Measurements from ENCODE around the gene PI3. TPM values are rescaled to one million over a fixed set of nuclear protein-coding genes. Genes with fewer than 3 reads are reported as not detected.

The PI3 gene
- total RNA-seq, 5 donors from 2014 or later (not counting 1 experiment from before 2014, with no cell fraction given) = 0.51 TPM; not detected in 4

DNA sequence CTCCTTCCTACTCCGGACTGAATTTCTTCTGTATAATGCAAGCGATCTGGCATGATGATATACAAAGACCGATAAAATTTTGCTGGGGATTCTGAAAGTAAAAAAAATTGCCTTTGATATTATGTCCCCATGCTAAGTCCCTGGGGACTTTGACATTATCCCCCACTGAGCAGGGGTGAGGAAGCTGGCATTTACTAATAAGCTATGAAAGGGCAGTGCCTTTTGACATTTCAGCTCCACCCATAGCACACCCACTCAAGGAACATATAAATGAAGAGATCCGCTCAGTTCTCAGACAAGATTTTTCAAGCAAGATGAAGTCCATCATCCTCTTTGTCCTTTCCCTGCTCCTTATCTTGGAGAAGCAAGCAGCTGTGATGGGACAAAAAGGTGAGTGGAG, 46.4 kb downstream of the PI3 start, which contains the start of gene SEMG2:
Gene SEMG2, plus strand, starts transcription at position 298 of the 400 bp plus-strand sequence. Its CDS starts 17 bp downstream, at position 315.
- ChIA-PET POLR2A (no interaction called here), CTCF (no interaction called here)
- no peaks in the 10 kb centered on the region for H3K4me1 Mint-ChIP-seq
- Histone ChIP-seq H3K9me3 (no peaks in the 10 kb centered on the region), H3K36me3 (ENCODE audit: control insufficient read depth in 2 of 2, extremely low read depth in 1 of 2, insufficient read depth in 1 of 2, low read length in 1 of 2) (no peaks in the 10 kb centered on the region), H3K4me3 (ENCODE audit: control insufficient read depth in 1 of 2, extremely low read depth in 1 of 2, low read length in 1 of 2) (no peak within 1 kb of the TSS), H3K27ac (ENCODE audit: low read length) (no peak within 1 kb of the TSS), H3K27me3 (replicated peaks in 1 of 2; ENCODE audit: control insufficient read depth in 2 of 2, extremely low read depth in 1 of 2, insufficient read depth in 2 of 2, low read length in 1 of 2) (peaks cover 3 to 8% of the 10 kb centered on the region in 2 experiments), H3K4me1 (ENCODE audit: control insufficient read depth in 1 of 2, extremely low read depth in 1 of 2, insufficient read depth in 2 of 2, low read length in 2 of 2) (no peaks in the 10 kb centered on the region)
- no peak for DNase-seq
- H3K36me3 Mint-ChIP-seq = no peaks in the 10 kb centered on the region
- ATAC-seq (replicated peaks in 1 of 4) = no peak
- no peak within 1 kb of the TSS for H3K27ac Mint-ChIP-seq
- peaks cover 39 to 41% of the 10 kb centered on the region in 2 donors for H3K27me3 Mint-ChIP-seq
- no peaks in the 10 kb centered on the region for H3K9me3 Mint-ChIP-seq
- no peak within 1 kb of the TSS for H3K4me3 Mint-ChIP-seq
- no CpG with 5 or more reads among the region's 4 CpGs for WGBS (ENCODE audit: insufficient coverage)

DNA sequence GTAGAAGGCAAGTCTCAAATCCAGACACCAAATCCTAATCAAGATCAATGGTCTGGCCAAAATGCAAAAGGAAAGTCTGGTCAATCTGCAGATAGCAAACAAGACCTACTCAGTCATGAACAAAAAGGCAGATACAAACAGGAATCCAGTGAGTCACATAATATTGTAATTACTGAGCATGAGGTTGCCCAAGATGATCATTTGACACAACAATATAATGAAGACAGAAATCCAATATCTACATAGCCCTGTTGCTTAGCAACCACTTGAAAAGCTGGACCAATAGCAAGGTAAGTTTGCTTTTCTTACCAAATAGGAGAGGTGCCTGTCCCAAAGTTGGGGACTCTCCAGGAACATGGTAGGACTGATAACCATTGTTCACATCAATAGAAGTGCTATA, 48.4 kb downstream of the PI3 start:
- DNase-seq (no peak), ATAC-seq (replicated peaks in 1 of 4) (no peak)
- Histone ChIP-seq H3K4me1 (ENCODE audit: control insufficient read depth in 1 of 2, extremely low read depth in 1 of 2, insufficient read depth in 2 of 2, low read length in 2 of 2) (no peaks in the 10 kb centered on the region), H3K36me3 (ENCODE audit: control insufficient read depth in 2 of 2, extremely low read depth in 1 of 2, insufficient read depth in 1 of 2, low read length in 1 of 2) (no peaks in the 10 kb centered on the region), H3K27ac (ENCODE audit: low read length) (no peak overlapping the region), H3K27me3 (replicated peaks in 1 of 2; ENCODE audit: control insufficient read depth in 2 of 2, extremely low read depth in 1 of 2, insufficient read depth in 2 of 2, low read length in 1 of 2) (peaks cover 5 to 10% of the 10 kb centered on the region in 2 experiments), H3K9me3 (no peaks in the 10 kb centered on the region), H3K4me3 (ENCODE audit: control insufficient read depth in 1 of 2, extremely low read depth in 1 of 2, low read length in 1 of 2) (no peak overlapping the region)
- H3K27ac Mint-ChIP-seq = no peak overlapping the region
- no peak overlapping the region for H3K4me3 Mint-ChIP-seq
- ChIA-PET CTCF (interaction anchor here in 1 of 2 donors (0.6 kb wide), 1 partner anchor 295 kb away, joined by 6 read pairs; no protein-coding TSS in a partner anchor), POLR2A (no interaction called here)
- H3K4me1 Mint-ChIP-seq = no peaks in the 10 kb centered on the region
- H3K9me3 Mint-ChIP-seq = no peaks in the 10 kb centered on the region
- peaks cover 34 to 40% of the 10 kb centered on the region in 2 donors for H3K27me3 Mint-ChIP-seq
- no peaks in the 10 kb centered on the region for H3K36me3 Mint-ChIP-seq

Other genes with a start within 250 kb of the PI3 start
- 10 to 100 TPM in 3 of 5 donors, 1 to 10 TPM in 2; 7.8 to 12.8 (median 11.4) TPM for gene TOMM34, start 214.5 kb upstream of the PI3 start, total RNA-seq
- 100 to 1,000 TPM; 244 to 315 (median 271) TPM for gene STK4, start 208.4 kb upstream of the PI3 start, total RNA-seq
- gene KCNS1, start 73.8 kb upstream of the PI3 start, total RNA-seq = under 1 TPM in 1 of 5 donors, not detected in 4; 0.09 TPM
- not detected for gene WFDC5, start 59.7 kb upstream of the PI3 start, total RNA-seq
- not detected for gene WFDC12, start 50.4 kb upstream of the PI3 start, total RNA-seq
- not detected for gene SEMG1, start 32.1 kb downstream of the PI3 start, total RNA-seq
- gene SEMG2, start 46.5 kb downstream of the PI3 start, total RNA-seq = not detected
- gene SLPI, start 79.7 kb downstream of the PI3 start, total RNA-seq = 1 to 10 TPM in 3 of 5 donors, not detected in 2; 1.1 to 1.7 (median 1.2) TPM
- under 1 TPM in 3 of 5 donors, not detected in 2; 0.22 to 0.29 (median 0.26) TPM for gene RBPJL, start 131.9 kb downstream of the PI3 start, total RNA-seq
- not detected for gene MATN4, start 133.4 kb downstream of the PI3 start, total RNA-seq
- gene SDC4, start 173.5 kb downstream of the PI3 start, total RNA-seq = 1 to 10 TPM in 4 of 5 donors, under 1 TPM in 1; 0.68 to 4.4 (median 3.5) TPM
- 10 to 100 TPM; 53.1 to 86.9 (median 58.2) TPM for gene SYS1, start 188.3 kb downstream of the PI3 start, total RNA-seq
- gene TP53TG5, start 203.4 kb downstream of the PI3 start, total RNA-seq = under 1 TPM in 3 of 5 donors, not detected in 2; 0.10 to 0.23 (median 0.16) TPM
- gene DBNDD2, start 233.4 kb downstream of the PI3 start, total RNA-seq = 10 to 100 TPM; 10.1 to 16.8 (median 14.8) TPM
- 100 to 1,000 TPM in 2 of 5 donors, 10 to 100 TPM in 3; 76.6 to 140 (median 79.4) TPM for gene PIGT, start 241.2 kb downstream of the PI3 start, total RNA-seq